HepG2 (cell line): ENCODE data around the gene DHRS4L2. TPM values are rescaled to one million over a fixed set of nuclear protein-coding genes. Genes with fewer than 3 reads are reported as not detected.
"Not testable (repeated sequence)": the region's sequence is repeated elsewhere in the genome, so short reads cannot be mapped to it uniquely, and the experiment has no call there.

Source experiments
- ATAC-seq: fragments of 200-7000 bp; cut with Tn5 transposase; 3 replicates; pipeline ENCODE4 v1.9.1; 2020; ENCODE audit warnings: mild to moderate bottlenecking, moderate library complexity
- BruUV-seq: library from RNA; stranded (reverse); fragments of 400-500 nt; replicated peaks from 2 replicates; lab custom pipeline; 2021; lab: Mats Ljungman, UMichigan
- CTCF ChIA-PET: fragments of 300-600 bp; formaldehyde crosslinking; extraction: SDS; loops from one replicate; lab custom pipeline; 2021; ENCODE audit warnings: low total read pairs, inconsistent platforms, low intra/inter-chr PET ratio; lab: Yijun Ruan, JAX
- POLR2A ChIA-PET: fragments of 350-600 bp; sonication (Branson Sonifier 250); formaldehyde crosslinking; loops from one replicate; lab custom pipeline; 2020; ENCODE audit warnings: antibody characterized with exemption, inconsistent platforms; lab: Yijun Ruan, JAX
- DNase-seq: peaks from one replicate; pipeline ENCODE4 v3.0.0-alpha.2; 2015; ENCODE audit warnings: low spot score
- FAIRE-seq: peaks from 3 replicates; lab custom pipeline; 2011; peaks lifted over from hg19 to GRCh38; lab: Jason Lieb, UNC
- H2AFZ ChIP-seq: one replicate; pipeline ENCODE4 v1.6.1; 2011; ENCODE audit warnings: low read length, inconsistent platforms
- H3K27ac ChIP-seq: fragments of 300-600 bp; 3 replicates; pipeline ENCODE4 v1.8.0; 2011; ENCODE audit warnings: mixed run types, mild to moderate bottlenecking, mixed read lengths, low read length, inconsistent platforms; ENCODE audit not compliant: insufficient read depth; ENCODE audit errors: extremely low read length
- H3K27me3 ChIP-seq, 2 experiments: fragments of 200-600 bp in 1 of 2; 2 replicates in 1 of 2; 3 replicates in 1 of 2; pipeline versions ENCODE4 v1.6.0 to v1.8.0; 2011; ENCODE audit warnings: low read length in 2 of 2, mild to moderate bottlenecking in 2 of 2, moderate library complexity in 2 of 2, inconsistent platforms in 1 of 2; ENCODE audit not compliant: insufficient read depth in 2 of 2, control insufficient read depth in 1 of 2
- H3K36me3 ChIP-seq, 2 experiments: fragments of 200-600 bp in 1 of 2; replicated peaks in 1 of 2; 2 replicates in 1 of 2; 3 replicates in 1 of 2; pipeline versions ENCODE4 v1.5.1 to v1.8.0; 2011; ENCODE audit warnings: low read length in 2 of 2, inconsistent platforms in 1 of 2; ENCODE audit not compliant: insufficient read depth in 2 of 2, control insufficient read depth in 1 of 2
- H3K4me1 ChIP-seq: 2 replicates; pipeline ENCODE4 v1.5.1; 2012; ENCODE audit warnings: low read length, inconsistent platforms; ENCODE audit not compliant: insufficient read depth
- H3K4me2 ChIP-seq: 2 replicates; pipeline ENCODE4 v1.6.0; 2011; ENCODE audit warnings: low read depth, low read length, inconsistent platforms
- H3K4me3 ChIP-seq, 3 experiments: fragments of 200-600 bp in 1 of 3; sonication (generic), shearing (Covaris generic) in 1 of 3; replicated peaks in 1 of 3; 2 replicates each; pipeline ENCODE4 v1.5.1; 2011 to 2016; ENCODE audit warnings: low read length in 3 of 3, inconsistent platforms in 2 of 3, low read depth in 2 of 3, mild to moderate bottlenecking in 2 of 3, control low read depth in 1 of 3, mixed read lengths in 1 of 3; ENCODE audit not compliant: insufficient read depth in 1 of 3
- H3K79me2 ChIP-seq: one replicate; pipeline ENCODE4 v1.6.1; 2011; ENCODE audit warnings: low read length, inconsistent platforms; ENCODE audit not compliant: insufficient read depth
- H3K9ac ChIP-seq: 2 replicates; pipeline ENCODE4 v1.6.0; 2011; ENCODE audit warnings: mild to moderate bottlenecking, low read depth, low read length, inconsistent platforms; ENCODE audit not compliant: insufficient read depth
- H3K9me3 ChIP-seq: 2 replicates; pipeline ENCODE4 v1.5.1; 2012; ENCODE audit warnings: mild to moderate bottlenecking, low read length
- H4K20me1 ChIP-seq: 2 replicates; pipeline ENCODE4 v1.6.0; 2011; ENCODE audit warnings: inconsistent platforms, mild to moderate bottlenecking, low read length, moderate library complexity; ENCODE audit not compliant: insufficient read depth
- ATM ChIP-seq: fragments of 450-650 bp; IDR thresholded peaks from 2 replicates; pipeline ENCODE4 v1.7.1; 2017; ENCODE audit warnings: mild to moderate bottlenecking, borderline replicate concordance
- ELF1 ChIP-seq: sonication (generic); formaldehyde crosslinking; IDR thresholded peaks from 2 replicates; pipeline ENCODE4 v1.4.0; 2020; ENCODE audit warnings: missing genetic modification reagents
- GABPB1 ChIP-seq: IDR thresholded peaks from 2 replicates; pipeline ENCODE4 v1.6.1; 2016; ENCODE audit warnings: mild to moderate bottlenecking, missing genetic modification reagents, moderate library complexity, missing compliant biosample characterization
- IRF9 ChIP-seq: sonication (generic); formaldehyde crosslinking; IDR thresholded peaks from 2 replicates; pipeline ENCODE4 v1.8.0; 2022; ENCODE audit warnings: missing genetic modification reagents, mild to moderate bottlenecking, borderline replicate concordance
- MTA1 ChIP-seq: sonication (generic); formaldehyde crosslinking; IDR thresholded peaks from 2 replicates; pipeline ENCODE4 v1.4.0; 2020; ENCODE audit warnings: missing genetic modification reagents, mild to moderate bottlenecking, borderline replicate concordance
- RCOR2 ChIP-seq: IDR thresholded peaks from 2 replicates; pipeline ENCODE4 v1.6.1; 2016; ENCODE audit warnings: missing biosample characterization, missing genetic modification reagents
- RXRA ChIP-seq: sonication (generic); formaldehyde crosslinking; IDR thresholded peaks from 2 replicates; pipeline ENCODE4 v1.5.1; 2020; ENCODE audit warnings: missing genetic modification reagents
- SALL1 ChIP-seq: sonication (generic); formaldehyde crosslinking; IDR thresholded peaks from 2 replicates; pipeline ENCODE4 v1.8.0; 2022; ENCODE audit warnings: mild to moderate bottlenecking, missing genetic modification reagents
- ZC3H13 ChIP-seq: sonication (generic); formaldehyde crosslinking; IDR thresholded peaks from 2 replicates; pipeline ENCODE4 v1.8.1; 2023; ENCODE audit warnings: mild to moderate bottlenecking, missing genetic modification reagents, moderate library complexity
- ZFX ChIP-seq: sonication (generic); formaldehyde crosslinking; IDR thresholded peaks from 2 replicates; pipeline ENCODE4 v1.4.0; 2020; ENCODE audit warnings: mild to moderate bottlenecking, low read depth, missing genetic modification reagents, moderate library complexity
- ZNF225 ChIP-seq: sonication (generic); formaldehyde crosslinking; IDR thresholded peaks from 2 replicates; pipeline ENCODE4 v1.4.0; 2020; ENCODE audit warnings: mild to moderate bottlenecking, missing genetic modification reagents
- ZNF253 ChIP-seq: sonication (generic); formaldehyde crosslinking; IDR thresholded peaks from 2 replicates; pipeline ENCODE4 v1.8.0; 2022; ENCODE audit warnings: mild to moderate bottlenecking, missing genetic modification reagents, borderline replicate concordance
- ZNF30 ChIP-seq: sonication (generic); formaldehyde crosslinking; IDR thresholded peaks from 2 replicates; pipeline ENCODE4 v1.5.0; 2020; ENCODE audit warnings: mild to moderate bottlenecking, missing genetic modification reagents
- ZNF7 ChIP-seq: IDR thresholded peaks from 2 replicates; pipeline ENCODE4 v1.6.1; 2016; ENCODE audit warnings: missing biosample characterization, missing genetic modification reagents
- ZNF768 ChIP-seq: sonication (generic); formaldehyde crosslinking; IDR thresholded peaks from 2 replicates; pipeline ENCODE4 v1.4.0; 2020; ENCODE audit warnings: missing genetic modification reagents
- ZNF782 ChIP-seq: sonication (generic); formaldehyde crosslinking; IDR thresholded peaks from 2 replicates; pipeline ENCODE4 v1.4.0; 2020; ENCODE audit warnings: missing genetic modification reagents, mild to moderate bottlenecking, borderline replicate concordance
- ZNF850 ChIP-seq: sonication (generic); formaldehyde crosslinking; conservative IDR thresholded peaks from 2 replicates; pipeline ENCODE4 v1.9.0; 2021; ENCODE audit warnings: mild to moderate bottlenecking, missing genetic modification reagents
- WGBS: methylation state at CpG from one replicate; pipeline ENCODE4 v1.1.6; 2017; ENCODE audit warnings: low lambda C conversion rate; 5-methylcytosine and 5-hydroxymethylcytosine counted together
- in situ Hi-C: cut with HindIII; loops from 2 replicates; pipeline ENCODE4 v1.10.0; 2017; ENCODE audit warnings: low pct_unique_long_range_greater_than_20kb; ENCODE audit not compliant: extremely low pct_ligation_motif_present
- intact Hi-C: fragments of 100-400 bp; cut with micrococcal nuclease; formaldehyde crosslinking; loops from one replicate; pipeline ENCODE4 v1.10.0; 2022; ENCODE audit not compliant: unreplicated experiment
- polyA plus RNA-seq, 8 experiments: library from polyadenylated mRNA; depleted of rRNA in 3 of 8; stranded (reverse) in 7 of 8; unstranded in 1 of 8; fragments of >200 nt; fragmentation: Illumina TruSeq in 4 of 8; extraction: Trizol in 4 of 8; gene quantifications; 2 replicates each; pipeline versions ENCODE4 v1.2.1 to v1.2.3, GENCODE V29; 2011 to 2016; ENCODE audit warnings: low read depth in 4 of 8, missing spikeins in 1 of 8, mixed read lengths in 1 of 8; ENCODE audit not compliant: insufficient read depth in 1 of 8
- total RNA-seq, 5 experiments: library from RNA; depleted of rRNA; stranded (reverse); fragments of >200 nt; fragmentation: Illumina TruSeq; extraction: Trizol; gene quantifications; 2 replicates each; pipeline ENCODE4 v1.2.3, GENCODE V29; 2016; ENCODE audit warnings: low read depth in 1 of 5
- TF ChIP-seq, protein P1 (sequence below): sonication (generic); formaldehyde crosslinking; IDR thresholded peaks from 2 replicates; pipeline ENCODE4 v1.4.0; 2020; ENCODE audit warnings: missing genetic modification reagents

DHRS4L2 gene
- total and polyA plus RNA-seq, 2 of the 13 experiments (the other 11 are each of a cell fraction or from before 2014, with no cell fraction given): 24.7 to 38.2 TPM

DNA sequence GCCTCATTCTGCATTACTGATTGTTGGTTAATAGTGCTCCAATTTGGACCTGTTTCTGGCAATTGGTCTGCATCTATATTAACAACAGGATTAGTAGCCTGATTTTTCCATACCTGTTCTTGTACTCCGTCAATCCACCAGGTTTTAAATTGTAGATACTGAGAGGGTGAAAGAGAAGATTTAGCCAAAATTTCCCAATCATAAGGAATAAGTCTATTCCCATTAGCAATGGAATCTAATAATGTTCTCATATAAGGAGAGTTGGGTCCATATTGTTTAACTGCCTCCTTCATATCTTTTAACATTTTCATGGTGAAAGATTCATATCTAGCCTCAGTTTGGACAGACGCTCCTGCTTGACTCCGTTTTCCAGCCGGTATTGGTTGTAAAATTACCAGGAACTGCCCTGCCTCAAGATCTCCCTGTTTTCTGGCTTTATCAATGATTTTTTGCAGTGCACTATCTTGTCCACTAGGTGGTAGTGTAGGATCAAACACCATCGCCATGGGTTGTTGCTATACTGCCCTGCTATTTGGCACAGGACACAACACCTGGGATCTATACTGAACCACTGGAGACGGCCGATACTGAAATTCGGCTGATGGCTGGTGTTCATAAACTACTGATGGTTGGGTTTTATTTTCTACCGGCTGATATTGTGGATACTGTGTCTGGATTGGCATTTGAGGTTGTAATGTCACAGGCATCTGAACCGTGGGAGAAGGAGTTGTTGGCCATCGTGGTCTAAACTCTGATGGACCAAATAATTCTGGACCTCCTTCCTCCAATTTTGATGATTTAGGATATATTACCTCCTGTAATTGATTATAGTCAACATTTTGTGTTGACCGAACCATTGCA lies 25.2 kb downstream of the DHRS4L2 start (continued):
- TF ChIP-seq, protein P1, sequence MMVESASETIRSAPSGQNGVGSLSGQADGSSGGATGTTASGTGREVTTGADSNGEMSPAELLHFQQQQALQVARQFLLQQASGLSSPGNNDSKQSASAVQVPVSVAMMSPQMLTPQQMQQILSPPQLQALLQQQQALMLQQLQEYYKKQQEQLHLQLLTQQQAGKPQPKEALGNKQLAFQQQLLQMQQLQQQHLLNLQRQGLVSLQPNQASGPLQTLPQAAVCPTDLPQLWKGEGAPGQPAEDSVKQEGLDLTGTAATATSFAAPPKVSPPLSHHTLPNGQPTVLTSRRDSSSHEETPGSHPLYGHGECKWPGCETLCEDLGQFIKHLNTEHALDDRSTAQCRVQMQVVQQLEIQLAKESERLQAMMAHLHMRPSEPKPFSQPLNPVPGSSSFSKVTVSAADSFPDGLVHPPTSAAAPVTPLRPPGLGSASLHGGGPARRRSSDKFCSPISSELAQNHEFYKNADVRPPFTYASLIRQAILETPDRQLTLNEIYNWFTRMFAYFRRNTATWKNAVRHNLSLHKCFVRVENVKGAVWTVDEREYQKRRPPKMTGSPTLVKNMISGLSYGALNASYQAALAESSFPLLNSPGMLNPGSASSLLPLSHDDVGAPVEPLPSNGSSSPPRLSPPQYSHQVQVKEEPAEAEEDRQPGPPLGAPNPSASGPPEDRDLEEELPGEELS (CRISPR knock-in tag): peak; percentile 58; the same call in 1 of the 2 replicates
- no peak for TF ChIP-seq RCOR2 (CRISPR knock-in tag)
- no peak for TF ChIP-seq ATM
- peak; percentile 43 for TF ChIP-seq ELF1 (CRISPR knock-in tag)
- TF ChIP-seq ZNF30 (CRISPR knock-in tag): no peak
- no peak for TF ChIP-seq ZNF253 (CRISPR knock-in tag)
- TF ChIP-seq, all 625 proteins: peak for 199

DNA sequence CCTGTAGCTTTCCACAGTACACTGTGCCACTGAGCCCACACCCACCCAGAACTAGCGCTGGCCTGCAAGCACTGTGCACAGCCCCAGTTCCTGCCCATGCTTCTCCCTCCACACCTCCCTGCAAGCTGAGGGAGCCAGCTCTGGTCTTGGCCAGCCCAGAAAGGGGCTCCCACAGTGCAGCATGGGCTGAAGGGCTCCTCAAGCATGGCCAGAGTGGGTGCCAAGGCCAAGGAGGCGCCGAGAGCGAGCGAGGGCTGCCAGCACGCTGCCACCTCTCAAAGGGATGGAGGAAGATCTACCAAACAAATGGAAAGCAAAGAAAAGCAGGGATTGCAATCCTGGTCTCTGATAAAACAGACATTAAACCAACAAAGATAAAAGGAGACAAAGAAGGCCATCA lies 27.0 kb downstream of the DHRS4L2 start:
- H3K9ac ChIP-seq, DNase-seq, in situ Hi-C loops, H3K4me2 ChIP-seq, FAIRE-seq, H3K79me2 ChIP-seq, H3K4me3 ChIP-seq, H4K20me1 ChIP-seq, H3K9me3 ChIP-seq, BruUV-seq, H3K27ac ChIP-seq, H3K27me3 ChIP-seq, H3K36me3 ChIP-seq, H2AFZ ChIP-seq: not testable (repeated sequence)
- CTCF ChIA-PET: interaction anchor here (1.1 to 3.6 kb wide), 3 partner anchors 19 to 75 kb away, joined by 3 to 86 read pairs (median 19); no protein-coding TSS in a partner anchor
- intact Hi-C loops: loop anchor here (2.0 kb wide), 2 partner anchors 43 to 281 kb away; no protein-coding TSS in a partner anchor
- 97% methylated on average over 6 of the region's 6 CpGs for WGBS
- ATAC-seq: peak; percentile 51
- H3K4me1 ChIP-seq: peaks cover 41% of the 10 kb centered on the region
- POLR2A ChIA-PET: interaction anchor here (0.6 to 1.6 kb wide), 2 partner anchors 19 to 89 kb away, joined by 3 read pairs; no protein-coding TSS in a partner anchor
- peak; percentile 31; the same call in 1 of the 2 replicates for TF ChIP-seq SALL1
- 0 out of 2 replicates have a peak, but pooled peaks have one; percentile 79 for TF ChIP-seq ZNF850 (CRISPR knock-in tag)
- 0 out of 2 replicates have a peak, but pooled peaks have one; percentile 45 for TF ChIP-seq ZNF782 (CRISPR knock-in tag)
- 0 out of 2 replicates have a peak, but pooled peaks have one; percentile 70 for TF ChIP-seq ZNF225 (CRISPR knock-in tag)
- peak; percentile 12; the same call in 1 of the 2 replicates for TF ChIP-seq ZFX (CRISPR knock-in tag)
- peak; percentile 57; the same call in 1 of the 2 replicates for TF ChIP-seq MTA1 (CRISPR knock-in tag)
- TF ChIP-seq GABPB1 (CRISPR knock-in tag): 0 out of 2 replicates have a peak, but pooled peaks have one; percentile 19
- TF ChIP-seq ZNF7 (CRISPR knock-in tag): peak; percentile 49; the same call in 1 of the 2 replicates
- 0 out of 2 replicates have a peak, but pooled peaks have one; percentile 19 for TF ChIP-seq ZC3H13 (CRISPR knock-in tag)
- TF ChIP-seq ZNF768 (CRISPR knock-in tag): 0 out of 2 replicates have a peak, but pooled peaks have one; percentile 68
- 0 out of 2 replicates have a peak, but pooled peaks have one; percentile 25 for TF ChIP-seq RXRA (CRISPR knock-in tag)
- peak; percentile 35; the same call in 1 of the 2 replicates for TF ChIP-seq IRF9 (CRISPR knock-in tag)
